Measurements from ENCODE around the gene ADORA1. TPM values are rescaled to one million over a fixed set of nuclear protein-coding genes. Genes with fewer than 3 reads are reported as not detected.

Gene ADORA1
- polyA plus RNA-seq, 1 donor (not counting 4 experiments of a cell fraction or from before 2014, with no cell fraction given): 0.09 TPM

DNA sequence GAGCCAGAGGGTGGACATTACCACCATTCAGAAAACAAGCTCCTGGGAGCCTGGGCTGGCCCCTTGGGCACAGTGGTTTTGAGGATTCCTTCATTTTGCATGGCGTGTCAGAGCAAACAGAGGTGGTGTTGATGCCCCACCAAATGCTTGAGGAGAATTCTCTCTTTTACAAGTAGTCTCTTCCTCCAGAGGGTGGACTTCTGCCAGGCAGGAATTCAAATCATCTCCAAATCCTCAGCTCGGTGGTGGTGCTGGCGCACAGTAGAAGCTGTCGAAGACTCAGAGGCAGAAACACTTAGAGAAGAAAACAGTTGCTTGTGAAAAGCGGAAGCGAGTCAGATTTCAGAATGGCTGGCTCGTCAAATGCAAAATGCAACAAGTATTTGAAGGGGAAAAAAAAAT is 62.4 kb downstream of the ADORA1 start:
- Histone ChIP-seq H3K9me3 (ENCODE audit: control insufficient read depth, low read depth, low read length) (no peaks in the 10 kb centered on the region), H3K4me3 (ENCODE audit: control insufficient read depth in 2 of 3, extremely low read depth in 1 of 3, insufficient read depth in 2 of 3, low read depth in 1 of 3, low read length in 3 of 3) (no peak overlapping the region), H3K9me1 (ENCODE audit: control insufficient read depth, extremely low read depth, insufficient read depth, low read length) (no peaks in the 10 kb centered on the region), H3K36me3 (ENCODE audit: control insufficient read depth in 2 of 2, extremely low read depth in 1 of 2, insufficient read depth in 2 of 2, low read length in 2 of 2) (no peaks in the 10 kb centered on the region), H3K79me2 (ENCODE audit: control insufficient read depth, insufficient read depth, low read length) (no peaks in the 10 kb centered on the region), H4K20me1 (ENCODE audit: control insufficient read depth, extremely low read depth, insufficient read depth, low read length) (no peaks in the 10 kb centered on the region), H3K4me1 (ENCODE audit: control insufficient read depth, extremely low read depth, insufficient read depth, low read length) (no peaks in the 10 kb centered on the region), H3K9ac (ENCODE audit: control insufficient read depth, extremely low read depth, insufficient read depth, low read length) (no peak overlapping the region), H3K4me2 (ENCODE audit: control insufficient read depth, extremely low read depth, insufficient read depth, low read depth, low read length) (no peak overlapping the region), H3K27ac (ENCODE audit: control insufficient read depth, insufficient read depth, low read length) (no peak overlapping the region), H2AFZ (ENCODE audit: control insufficient read depth, low read length) (no peak overlapping the region), H3K27me3 (ENCODE audit: control insufficient read depth, extremely low read depth, insufficient read depth, low read length) (no peaks in the 10 kb centered on the region)
- no peak for TF ChIP-seq EZH2 (IDR thresholded peaks at IDR 0.05; ENCODE audit: low read length)
- TF ChIP-seq, protein P1, sequence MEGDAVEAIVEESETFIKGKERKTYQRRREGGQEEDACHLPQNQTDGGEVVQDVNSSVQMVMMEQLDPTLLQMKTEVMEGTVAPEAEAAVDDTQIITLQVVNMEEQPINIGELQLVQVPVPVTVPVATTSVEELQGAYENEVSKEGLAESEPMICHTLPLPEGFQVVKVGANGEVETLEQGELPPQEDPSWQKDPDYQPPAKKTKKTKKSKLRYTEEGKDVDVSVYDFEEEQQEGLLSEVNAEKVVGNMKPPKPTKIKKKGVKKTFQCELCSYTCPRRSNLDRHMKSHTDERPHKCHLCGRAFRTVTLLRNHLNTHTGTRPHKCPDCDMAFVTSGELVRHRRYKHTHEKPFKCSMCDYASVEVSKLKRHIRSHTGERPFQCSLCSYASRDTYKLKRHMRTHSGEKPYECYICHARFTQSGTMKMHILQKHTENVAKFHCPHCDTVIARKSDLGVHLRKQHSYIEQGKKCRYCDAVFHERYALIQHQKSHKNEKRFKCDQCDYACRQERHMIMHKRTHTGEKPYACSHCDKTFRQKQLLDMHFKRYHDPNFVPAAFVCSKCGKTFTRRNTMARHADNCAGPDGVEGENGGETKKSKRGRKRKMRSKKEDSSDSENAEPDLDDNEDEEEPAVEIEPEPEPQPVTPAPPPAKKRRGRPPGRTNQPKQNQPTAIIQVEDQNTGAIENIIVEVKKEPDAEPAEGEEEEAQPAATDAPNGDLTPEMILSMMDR (optimal IDR thresholded peaks at IDR 0.05 in 1 of 3, IDR thresholded peaks at IDR 0.05 in 1 of 3, conservative IDR thresholded peaks at IDR 0.05 in 1 of 3; ENCODE audit: extremely low read depth in 1 of 3, insufficient read depth in 2 of 3, low read length in 3 of 3): no peak
- FAIRE-seq (no peak), DNase-seq (ENCODE audit: low read depth, low spot score) (no peak)
- dilution Hi-C loops (cut with MboI; ENCODE audit: extremely low pct_ligation_motif_present, low sequenced_read_pairs): no loop called here

GRCh38 chr1:203190949-203191348 is 63.4 kb downstream of the ADORA1 start:
- TF ChIP-seq, protein P1 (optimal IDR thresholded peaks at IDR 0.05 in 1 of 3, IDR thresholded peaks at IDR 0.05 in 1 of 3, conservative IDR thresholded peaks at IDR 0.05 in 1 of 3; ENCODE audit: extremely low read depth in 1 of 3, insufficient read depth in 2 of 3, low read length in 3 of 3): no peak
- TF ChIP-seq EZH2 (IDR thresholded peaks at IDR 0.05; ENCODE audit: low read length): no peak
- H3K36me3 ChIP-seq (ENCODE audit: control insufficient read depth in 2 of 2, extremely low read depth in 1 of 2, insufficient read depth in 2 of 2, low read length in 2 of 2): no peaks in the 10 kb centered on the region
- no peak overlapping the region for H3K27ac ChIP-seq (ENCODE audit: control insufficient read depth, insufficient read depth, low read length)
- H2AFZ ChIP-seq (ENCODE audit: control insufficient read depth, low read length): no peak overlapping the region
- H3K9me1 ChIP-seq (ENCODE audit: control insufficient read depth, extremely low read depth, insufficient read depth, low read length): no peaks in the 10 kb centered on the region
- dilution Hi-C loops (cut with MboI; ENCODE audit: extremely low pct_ligation_motif_present, low sequenced_read_pairs): no loop called here
- H3K9me3 ChIP-seq (ENCODE audit: control insufficient read depth, low read depth, low read length): no peaks in the 10 kb centered on the region
- no peaks in the 10 kb centered on the region for H3K4me1 ChIP-seq (ENCODE audit: control insufficient read depth, extremely low read depth, insufficient read depth, low read length)
- DNase-seq (ENCODE audit: low read depth, low spot score) (no peak), FAIRE-seq (no peak)
- H3K79me2 ChIP-seq (ENCODE audit: control insufficient read depth, insufficient read depth, low read length): no peaks in the 10 kb centered on the region
- H4K20me1 ChIP-seq (ENCODE audit: control insufficient read depth, extremely low read depth, insufficient read depth, low read length): no peaks in the 10 kb centered on the region
- H3K9ac ChIP-seq (ENCODE audit: control insufficient read depth, extremely low read depth, insufficient read depth, low read length): no peak overlapping the region
- no peak overlapping the region for H3K4me2 ChIP-seq (ENCODE audit: control insufficient read depth, extremely low read depth, insufficient read depth, low read depth, low read length)
- no peak overlapping the region for H3K4me3 ChIP-seq (ENCODE audit: control insufficient read depth in 2 of 3, extremely low read depth in 1 of 3, insufficient read depth in 2 of 3, low read depth in 1 of 3, low read length in 3 of 3)
- no peaks in the 10 kb centered on the region for H3K27me3 ChIP-seq (ENCODE audit: control insufficient read depth, extremely low read depth, insufficient read depth, low read length)
